ENCODE results near the gene OBSCN. TPM values are rescaled to one million over a fixed set of nuclear protein-coding genes. Genes with fewer than 3 reads are reported as not detected.

Gene OBSCN
- total RNA-seq, 1 donor from 2014 or later: 42.4 TPM

DNA sequence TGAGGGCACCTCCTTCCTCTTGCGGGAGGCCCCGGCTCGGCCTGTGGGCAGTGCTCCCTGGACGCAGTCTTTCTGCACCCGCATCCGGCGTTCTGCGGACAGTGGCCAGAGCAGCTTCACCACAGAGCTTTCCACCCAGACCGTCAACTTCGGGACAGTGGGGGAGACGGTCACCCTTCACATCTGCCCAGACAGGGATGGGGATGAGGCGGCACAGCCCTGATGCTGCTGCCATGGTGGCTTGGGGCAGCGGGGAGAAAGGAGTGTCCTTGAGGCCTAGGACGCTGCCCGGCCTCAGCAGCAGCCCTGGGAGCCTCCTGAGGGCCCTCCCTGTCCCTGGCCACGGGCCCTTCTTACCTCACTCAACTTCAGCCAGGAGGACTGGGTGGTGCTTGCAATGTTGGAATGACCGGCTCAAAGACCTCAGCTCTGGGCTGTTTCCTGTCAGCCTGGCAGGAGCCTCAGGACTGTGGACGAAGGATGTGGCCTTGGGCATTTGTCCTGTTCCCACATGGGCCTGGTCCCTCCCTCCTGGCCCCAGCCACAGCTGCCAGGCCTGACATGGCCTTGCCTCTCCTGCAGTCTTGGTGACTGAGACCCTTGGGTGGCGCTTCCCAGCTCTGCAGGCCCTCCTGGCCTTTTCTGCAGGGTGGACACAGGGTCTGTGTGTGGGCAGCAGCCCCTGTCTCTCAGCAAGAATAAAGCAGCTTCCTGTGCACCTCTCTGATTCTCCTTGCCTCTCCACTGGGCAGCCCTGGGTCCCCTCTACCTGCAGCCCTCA is 152.9 kb downstream of the OBSCN start:
- no peak for DNase-seq

DNA sequence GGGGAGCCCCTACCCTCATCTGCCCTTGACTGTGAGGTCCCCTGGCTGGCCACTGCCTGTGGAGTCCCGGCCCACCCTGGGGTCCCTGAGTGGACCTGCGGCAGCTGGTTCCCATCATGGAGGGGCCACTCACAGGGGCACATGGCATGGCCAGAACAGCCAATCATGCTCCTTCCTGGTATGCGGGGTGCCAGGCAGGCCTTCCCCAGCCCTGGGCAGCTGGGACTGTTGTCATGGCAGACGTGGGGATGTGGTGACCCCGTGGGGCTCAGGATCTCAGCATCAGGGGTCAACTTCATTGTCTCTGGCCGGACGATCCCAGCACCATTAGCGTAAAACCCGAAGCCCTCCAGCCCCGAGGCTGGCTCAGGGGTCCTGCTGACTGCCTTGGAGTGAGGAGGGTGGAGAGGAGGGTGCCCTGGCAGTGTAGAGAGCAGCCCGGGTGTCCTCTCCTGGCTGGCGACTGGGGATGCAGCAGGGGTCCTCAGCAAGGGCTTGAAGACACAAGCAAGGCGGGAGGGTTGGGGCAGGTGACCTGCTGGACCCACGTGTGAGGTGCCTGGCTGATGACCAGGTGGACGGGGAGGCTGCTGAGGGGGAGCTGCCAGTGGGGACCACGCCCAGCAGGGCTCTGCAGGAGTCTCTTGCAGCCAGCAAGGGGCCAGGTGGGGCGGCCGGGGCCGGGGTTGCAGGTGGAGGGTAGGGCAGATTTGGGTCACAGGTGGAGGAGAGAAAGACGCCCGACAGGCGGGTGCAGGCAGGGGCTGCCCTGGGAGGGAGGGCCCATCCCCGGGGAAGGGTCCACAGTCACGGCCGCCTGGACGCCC is 153.7 kb downstream of the OBSCN start:
- DNase-seq: no peak

DNA sequence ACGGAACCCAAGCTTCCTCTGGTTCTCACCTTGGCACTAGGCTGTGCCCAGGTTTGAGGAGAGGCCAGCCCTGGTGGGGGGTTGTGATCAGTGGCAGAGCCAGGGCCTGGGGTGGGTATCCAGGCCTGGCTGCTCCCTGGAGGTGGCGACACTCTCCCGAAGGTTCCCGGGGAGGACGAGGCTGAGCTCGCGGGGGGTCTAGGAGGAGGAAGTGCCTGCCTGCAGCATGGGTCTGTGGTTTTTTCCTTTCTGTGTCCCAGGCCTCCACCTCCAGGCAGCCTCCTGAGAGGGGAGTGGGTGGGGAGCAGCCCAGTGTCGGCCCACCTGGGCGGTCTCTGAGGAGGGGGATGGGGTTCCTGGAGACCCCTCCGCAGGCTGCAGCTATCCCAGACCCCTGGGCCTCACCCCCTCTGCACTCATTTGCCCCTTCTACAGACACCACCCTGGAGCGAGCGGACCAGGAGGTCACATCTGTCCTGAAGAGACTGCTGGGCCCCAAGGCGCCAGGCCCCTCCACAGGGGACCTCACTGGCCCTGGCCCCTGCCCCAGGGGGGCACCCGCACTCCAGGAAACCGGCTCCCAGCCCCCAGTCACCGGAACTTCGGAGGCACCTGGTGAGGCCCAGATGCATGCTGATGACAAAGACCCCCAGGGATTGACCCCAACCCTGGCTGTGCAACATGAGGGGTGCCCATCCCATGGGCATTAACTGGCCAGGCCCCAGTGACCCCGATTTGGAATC is 154.5 kb downstream of the OBSCN start:
- no peak for DNase-seq

DNA sequence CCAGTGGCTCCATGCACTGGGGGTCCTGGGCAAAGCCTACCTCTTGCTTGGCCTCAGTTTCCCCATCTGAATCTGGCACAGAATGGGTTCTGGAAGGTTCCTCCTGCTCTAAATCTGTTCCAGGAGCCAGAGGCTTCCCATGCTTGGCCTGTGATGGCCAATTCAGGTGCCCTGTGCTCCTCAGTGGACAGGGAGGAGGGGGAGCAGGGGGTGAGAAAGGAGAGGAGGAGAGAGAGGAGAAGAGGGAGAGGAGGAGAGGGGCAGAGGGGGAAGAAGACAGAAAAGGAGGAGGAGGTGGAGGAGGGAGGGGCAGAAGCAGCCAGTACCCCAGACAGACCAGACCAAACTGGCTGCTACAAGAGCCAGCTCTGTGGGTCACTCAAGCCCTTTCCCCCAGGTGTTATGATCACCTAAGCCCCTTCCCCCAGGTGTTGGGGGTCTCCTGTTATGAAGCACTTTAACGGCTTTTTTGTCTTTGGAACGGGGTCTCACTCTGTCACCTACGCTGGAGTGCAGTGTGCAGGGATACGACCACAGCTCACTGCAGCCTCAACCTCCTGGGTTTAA is 155.1 kb downstream of the OBSCN start:
- no peak for DNase-seq

DNA sequence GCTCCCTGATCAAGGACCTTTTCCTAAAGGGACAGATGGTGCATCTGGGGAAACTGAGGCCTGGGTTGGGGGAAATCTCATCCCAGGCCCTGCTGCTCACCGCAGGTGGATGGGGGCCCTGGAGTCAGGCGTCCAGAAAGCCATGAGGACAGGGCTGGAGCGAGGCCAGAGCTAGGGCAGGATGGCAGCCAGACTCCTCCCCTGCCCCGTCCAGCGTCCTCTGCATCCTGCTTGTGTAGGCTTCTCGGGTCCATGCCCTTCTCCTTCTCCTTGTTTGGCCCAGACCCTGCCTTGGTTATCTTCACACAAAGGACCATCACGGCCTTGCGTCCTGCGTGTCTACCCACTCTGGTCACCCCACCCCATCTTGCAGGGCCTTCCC is 155.8 kb downstream of the OBSCN start:
- DNase-seq: no peak

DNA sequence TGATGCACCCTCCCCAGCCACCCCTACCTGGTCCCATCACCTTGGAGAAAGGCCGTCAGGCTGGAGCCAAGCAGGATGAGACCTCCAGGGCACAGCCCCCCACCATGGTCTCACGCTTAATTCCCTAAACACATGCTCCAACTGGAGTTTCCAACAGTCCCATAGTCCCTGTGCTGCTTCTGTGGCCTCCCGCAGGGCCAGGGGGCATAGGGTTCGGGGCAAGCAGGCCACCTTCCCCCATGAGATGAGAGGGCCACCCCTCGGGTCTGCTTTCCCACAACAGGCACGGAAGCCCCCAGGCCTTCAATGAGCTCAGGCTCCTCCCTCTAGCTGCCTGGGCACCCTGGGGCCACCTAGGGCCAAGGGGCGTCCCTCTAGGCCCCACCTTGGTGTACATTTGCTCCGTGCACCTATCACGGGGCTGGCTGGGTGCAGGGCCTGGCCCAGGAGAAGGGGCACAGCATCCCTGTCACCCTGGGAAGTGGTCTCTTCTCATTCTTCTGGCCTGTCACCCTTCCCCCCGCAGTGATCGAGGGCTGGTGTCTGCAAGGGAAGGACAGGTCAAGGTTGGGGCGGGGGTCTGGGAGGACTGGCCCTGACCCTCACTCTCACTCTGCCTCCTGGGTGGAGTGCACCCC is 156.3 kb downstream of the OBSCN start:
- DNase-seq: no peak

DNA sequence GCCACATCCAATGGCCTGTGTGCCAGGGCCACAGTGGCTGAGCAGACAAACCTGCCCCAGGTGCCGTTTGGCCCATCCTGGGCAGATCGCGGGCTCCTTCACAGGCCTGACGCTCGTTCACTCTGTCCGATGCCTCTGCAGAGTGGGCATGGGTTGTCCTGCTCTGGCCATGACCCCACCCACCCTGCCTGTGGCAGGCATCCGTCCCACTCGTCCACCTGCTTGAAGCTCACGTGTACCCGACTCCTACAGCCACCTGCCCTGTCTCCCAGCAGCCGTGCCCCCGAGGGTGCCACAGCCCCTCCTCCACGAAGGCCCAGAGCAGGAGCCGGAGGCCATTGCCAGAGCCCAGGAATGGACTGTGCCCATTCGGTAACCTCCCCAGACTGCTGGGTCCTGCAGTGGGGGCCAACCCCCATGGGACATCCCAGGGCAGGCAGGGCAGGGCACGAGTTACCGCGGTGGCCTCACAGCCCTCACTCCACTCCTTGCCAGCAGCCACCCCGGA is 156.9 kb downstream of the OBSCN start:
- no peak for DNase-seq

DNA sequence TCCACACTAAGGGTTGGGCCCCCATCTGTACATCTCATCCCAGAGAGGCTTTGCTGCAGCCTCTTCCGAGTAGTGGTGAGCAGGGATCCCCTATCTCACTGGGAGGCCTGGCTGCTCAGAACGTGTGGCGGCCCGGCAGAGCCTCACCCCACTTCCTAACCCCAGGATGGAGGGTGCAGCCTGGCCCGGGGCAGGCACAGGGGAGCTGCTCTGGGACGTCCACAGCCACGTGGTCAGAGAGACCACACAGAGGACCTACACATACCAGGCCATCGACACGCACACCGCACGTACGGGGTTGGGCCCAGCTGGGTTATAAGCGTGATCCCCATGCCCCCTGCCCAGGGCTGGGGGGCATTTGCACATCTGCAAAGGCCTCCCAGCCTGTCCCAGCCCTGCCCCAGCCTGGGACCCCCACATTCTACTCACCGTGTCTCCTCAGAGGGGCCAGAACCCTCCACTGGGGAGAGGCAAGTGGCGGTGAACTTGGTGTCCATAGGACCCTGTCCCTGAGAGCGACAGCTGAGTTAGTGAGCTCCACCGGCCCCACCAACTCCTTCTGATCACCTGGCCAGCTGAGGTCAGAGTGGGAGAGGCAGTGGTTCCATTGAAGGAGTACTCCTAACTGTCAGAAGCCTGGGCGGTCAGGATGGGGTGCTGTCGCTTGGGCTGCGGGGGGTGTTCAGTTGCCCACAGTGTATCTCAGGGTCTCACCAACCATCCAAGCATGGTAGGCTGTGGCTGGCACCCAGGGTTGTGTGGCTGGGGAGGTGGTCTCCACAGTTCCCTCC is 157.6 kb downstream of the OBSCN start:
- no peak for DNase-seq

DNA sequence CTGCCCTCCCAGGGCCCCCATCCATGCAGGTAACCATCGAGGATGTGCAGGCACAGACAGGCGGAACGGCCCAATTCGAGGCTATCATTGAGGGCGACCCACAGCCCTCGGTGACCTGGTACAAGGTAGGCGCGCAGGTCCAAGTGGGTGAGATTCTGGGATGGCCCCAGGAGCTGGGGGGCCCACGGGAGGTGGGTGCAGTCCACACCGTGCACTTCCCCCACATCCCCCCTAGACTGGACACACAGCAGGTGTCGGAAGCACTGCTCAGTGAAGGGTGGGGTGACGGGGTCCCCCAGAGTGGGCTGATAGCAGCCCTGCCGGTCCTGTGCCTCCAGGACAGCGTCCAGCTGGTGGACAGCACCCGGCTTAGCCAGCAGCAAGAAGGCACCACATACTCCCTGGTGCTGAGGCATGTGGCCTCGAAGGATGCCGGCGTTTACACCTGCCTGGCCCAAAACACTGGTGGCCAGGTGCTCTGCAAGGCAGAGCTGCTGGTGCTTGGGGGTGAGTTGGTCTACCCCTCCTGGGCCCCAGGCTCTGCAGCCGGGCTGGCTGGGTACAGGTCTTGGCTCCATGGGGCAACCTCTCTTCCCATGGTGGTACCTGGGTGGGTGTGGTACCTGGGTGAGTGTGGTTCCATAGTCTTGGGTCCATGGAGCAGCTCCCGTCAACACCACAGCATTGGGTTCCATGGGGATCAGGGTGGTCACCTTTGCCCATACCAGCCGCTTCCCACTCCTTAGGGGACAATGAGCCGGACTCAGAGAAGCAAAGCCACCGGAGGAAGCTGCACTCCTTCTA is 158.4 kb downstream of the OBSCN start:
- no peak for DNase-seq

DNA sequence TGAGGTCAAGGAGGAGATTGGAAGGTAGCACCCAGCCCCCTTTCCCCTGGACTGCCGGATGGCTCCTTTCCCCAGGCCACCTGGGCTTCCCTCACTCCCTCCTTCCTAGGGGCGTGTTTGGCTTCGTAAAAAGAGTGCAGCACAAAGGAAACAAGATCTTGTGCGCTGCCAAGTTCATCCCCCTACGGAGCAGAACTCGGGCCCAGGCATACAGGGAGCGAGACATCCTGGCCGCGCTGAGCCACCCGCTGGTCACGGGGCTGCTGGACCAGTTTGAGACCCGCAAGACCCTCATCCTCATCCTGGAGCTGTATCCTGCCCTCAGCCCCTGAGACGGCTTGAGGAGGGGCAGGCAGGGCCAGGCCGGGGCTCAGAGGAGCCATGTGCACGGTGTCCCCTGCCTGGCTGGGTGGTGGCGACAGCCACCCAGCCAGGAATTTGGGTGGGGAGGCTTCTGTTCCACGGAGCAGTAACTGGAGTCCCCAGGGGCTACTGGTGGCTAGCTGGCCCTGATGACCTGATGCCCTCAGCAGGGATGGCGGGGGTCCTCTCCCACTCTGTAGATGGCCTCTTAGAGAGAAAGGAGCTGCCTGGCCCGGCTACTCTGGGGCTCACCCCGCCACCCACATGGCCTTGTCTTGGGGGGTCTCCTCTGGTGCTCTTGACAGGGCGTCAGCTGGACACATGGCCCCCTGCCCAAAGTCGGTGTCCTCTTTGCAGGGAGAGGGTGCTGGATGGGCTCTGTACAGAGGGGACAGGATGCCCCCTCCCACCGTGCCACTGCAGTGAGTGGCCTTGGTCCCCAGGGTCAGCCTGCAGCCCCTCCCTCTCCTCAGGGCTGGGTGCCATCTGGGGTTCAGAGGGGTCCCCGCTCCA is 159.3 kb downstream of the OBSCN start:
- DNase-seq: no peak

DNA sequence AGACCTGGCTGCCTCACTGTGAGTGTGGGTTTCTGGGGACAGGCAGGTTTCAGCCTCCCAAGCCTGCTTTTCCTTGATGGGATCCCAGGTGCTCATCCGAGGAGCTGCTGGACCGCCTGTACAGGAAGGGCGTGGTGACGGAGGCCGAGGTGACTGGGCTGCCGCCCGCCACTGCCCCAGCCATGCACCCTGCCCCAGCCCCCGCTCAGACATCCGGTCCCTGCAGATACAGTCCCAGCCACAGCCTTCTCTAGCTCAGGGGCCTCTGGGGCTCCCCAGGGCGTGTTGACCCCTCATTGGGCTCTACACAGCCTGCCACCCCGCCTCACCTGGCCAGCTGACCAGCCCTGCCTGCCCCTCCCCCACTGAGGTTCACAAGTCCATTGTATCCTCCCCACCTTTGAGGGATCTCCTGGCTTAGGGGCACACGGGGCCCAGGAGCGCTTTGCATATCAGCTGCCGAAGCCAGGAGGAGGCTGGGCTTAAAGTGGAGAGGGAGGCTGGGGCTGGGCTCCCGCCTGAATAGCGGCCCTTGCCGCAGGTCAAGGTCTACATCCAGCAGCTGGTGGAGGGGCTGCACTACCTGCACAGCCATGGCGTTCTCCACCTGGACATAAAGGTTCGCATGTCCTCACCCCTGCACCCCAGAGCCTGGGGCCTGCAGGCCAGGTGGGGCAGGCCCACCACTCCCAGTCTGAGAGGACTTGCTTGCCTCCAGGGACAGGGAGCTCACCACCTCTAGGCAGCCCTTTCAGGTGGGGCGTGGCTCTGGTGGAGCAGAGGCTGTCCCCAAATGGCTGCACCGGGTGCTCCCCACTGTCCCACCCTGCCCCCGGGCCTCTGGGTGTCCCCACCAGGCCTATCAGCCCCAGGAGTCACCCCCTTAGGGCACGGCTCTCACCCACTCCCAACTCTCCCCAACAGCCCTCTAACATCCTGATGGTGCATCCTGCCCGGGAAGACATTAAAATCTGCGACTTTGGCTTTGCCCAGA is 160.3 kb downstream of the OBSCN start:
- no peak for DNase-seq

DNA sequence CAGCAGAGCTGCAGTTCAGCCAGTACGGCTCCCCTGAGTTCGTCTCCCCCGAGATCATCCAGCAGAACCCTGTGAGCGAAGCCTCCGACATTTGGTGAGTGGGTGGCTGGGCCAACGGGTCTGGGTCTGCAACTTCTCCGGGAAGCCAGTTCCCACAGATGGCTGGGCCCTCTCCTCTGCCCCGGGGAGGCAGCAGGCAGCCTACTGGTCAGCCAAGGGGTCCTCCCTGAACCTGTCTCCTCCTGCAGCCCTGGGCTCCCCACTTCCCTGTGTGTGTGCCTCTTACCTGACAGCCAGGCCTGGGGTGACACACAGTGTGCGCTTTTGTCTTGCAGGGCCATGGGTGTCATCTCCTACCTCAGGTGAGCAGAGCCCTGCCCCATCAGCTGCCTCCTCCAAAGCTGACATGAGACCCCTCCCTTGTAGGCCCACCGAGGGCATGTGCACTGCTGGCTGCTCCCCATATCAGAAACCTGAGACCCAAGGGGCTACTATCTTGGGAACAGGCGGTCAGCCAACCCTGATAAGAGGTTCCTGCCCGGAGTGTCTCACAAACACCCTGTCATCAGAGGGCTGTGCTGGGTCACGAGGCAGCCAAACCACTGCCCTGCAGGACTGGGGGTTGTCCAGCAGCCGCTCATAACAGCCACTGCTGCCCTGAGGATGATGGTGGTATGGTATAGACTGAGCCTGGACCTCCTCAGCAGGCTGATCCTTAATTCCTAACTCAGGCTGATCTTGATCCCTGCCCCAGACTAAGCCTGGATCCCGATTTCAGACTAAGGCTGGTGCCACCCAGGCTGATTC is 161.2 kb downstream of the OBSCN start:
- DNase-seq: no peak

DNA sequence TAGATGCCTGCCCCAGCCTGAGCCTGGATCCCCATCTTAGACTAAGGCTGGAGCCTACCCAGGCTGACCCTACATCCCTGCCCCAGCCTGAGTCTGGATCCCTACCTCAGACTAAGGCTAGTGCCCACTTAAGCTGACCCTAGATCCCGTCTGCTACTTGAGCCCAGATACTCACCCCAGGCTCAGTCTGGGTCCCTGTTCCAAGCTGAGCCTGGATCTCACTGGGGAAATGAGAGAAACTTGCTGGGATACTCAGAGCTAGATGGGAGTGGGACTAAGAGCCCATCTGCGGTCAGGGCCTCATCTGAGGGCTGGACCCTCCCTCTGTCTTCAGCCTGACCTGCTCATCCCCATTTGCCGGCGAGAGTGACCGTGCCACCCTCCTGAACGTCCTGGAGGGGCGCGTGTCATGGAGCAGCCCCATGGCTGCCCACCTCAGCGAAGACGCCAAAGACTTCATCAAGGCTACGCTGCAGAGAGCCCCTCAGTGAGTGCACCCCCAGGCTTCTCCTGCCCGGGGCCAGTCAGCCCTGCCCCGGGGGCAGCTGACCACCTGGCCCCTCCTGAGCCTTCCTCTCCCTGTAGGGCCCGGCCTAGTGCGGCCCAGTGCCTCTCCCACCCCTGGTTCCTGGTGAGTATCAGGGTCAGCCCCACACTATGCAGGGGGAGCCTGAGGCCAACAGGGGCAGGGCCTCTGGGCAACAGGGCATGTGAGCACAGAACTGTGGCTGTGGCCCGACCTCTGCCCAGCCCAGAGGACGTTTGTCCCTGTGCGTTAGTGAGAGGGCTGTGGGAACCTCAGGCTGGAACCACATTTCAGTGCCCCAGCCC is 162.0 kb downstream of the OBSCN start:
- no peak for DNase-seq

DNA sequence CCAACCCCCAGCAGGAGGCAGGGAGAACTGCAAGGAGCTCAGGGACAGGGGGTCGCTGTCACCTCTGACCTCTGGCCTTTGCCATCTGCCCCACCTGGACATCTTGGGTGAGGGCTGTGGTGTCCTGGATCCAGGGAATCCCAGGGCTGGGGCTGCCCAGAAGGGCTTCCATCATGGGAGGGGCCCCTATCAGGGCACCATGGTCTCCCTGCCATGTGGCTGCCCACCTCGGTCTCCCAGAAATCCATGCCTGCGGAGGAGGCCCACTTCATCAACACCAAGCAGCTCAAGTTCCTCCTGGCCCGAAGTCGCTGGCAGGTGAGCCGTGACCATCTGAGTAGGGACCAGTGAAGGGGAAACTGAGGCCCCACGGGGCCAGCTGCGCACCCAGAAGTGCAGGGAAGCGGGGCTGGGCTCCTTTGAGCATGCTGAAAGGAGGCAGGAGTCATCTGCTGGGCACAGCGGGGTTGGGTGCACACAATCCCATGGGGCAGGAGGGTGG is 162.6 kb downstream of the OBSCN start:
- no peak for DNase-seq

DNA sequence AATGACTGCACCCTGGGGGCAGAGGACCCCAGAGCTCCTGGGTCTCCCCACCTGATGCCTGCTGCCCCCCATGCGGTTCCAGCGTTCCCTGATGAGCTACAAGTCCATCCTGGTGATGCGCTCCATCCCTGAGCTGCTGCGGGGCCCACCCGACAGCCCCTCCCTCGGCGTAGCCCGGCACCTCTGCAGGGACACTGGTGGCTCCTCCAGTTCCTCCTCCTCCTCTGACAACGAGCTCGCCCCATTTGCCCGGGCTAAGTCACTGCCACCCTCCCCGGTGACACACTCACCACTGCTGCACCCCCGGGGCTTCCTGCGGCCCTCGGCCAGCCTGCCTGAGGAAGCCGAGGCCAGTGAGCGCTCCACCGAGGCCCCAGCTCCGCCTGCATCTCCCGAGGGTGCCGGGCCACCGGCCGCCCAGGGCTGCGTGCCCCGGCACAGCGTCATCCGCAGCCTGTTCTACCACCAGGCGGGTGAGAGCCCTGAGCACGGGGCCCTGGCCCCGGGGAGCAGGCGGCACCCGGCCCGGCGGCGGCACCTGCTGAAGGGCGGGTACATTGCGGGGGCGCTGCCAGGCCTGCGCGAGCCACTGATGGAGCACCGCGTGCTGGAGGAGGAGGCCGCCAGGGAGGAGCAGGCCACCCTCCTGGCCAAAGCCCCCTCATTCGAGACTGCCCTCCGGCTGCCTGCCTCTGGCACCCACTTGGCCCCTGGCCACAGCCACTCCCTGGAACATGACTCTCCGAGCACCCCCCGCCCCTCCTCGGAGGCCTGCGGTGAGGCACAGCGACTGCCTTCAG is 163.3 kb downstream of the OBSCN start:
- no peak for DNase-seq
